ENCODE results near the gene MTMR3. TPM values are rescaled to one million over a fixed set of nuclear protein-coding genes. Genes with fewer than 3 reads are reported as not detected.

Gene MTMR3
- total RNA-seq, 1 donor from 2014 or later: 51.7 TPM

DNA sequence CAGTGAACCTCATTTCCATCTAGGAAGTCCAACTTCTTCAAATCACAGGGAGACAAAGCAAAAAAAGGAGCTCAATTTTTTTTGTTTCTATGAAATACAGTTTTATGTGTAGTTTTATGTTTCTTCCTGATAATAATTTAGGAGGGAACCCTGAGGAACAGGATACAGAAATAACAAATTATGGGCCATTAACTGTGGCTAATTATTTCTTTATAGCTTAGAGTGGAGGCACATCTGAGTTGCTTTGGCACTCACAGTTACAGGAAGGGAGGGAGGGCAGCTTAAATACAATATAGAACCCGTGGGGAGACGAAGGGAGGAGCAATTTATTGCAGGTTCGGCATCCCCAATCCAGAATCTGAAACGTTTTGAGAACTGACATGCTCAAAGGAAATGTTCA is 160.2 kb downstream of the MTMR3 start:
- Mint-ChIP-seq H3K27ac (ENCODE audit: unreplicated experiment) (no peak overlapping the region), H3K27me3 (ENCODE audit: unreplicated experiment) (peaks cover 5% of the 10 kb centered on the region), H3K36me3 (ENCODE audit: unreplicated experiment) (no peaks in the 10 kb centered on the region), H3K4me3 (ENCODE audit: unreplicated experiment) (no peak overlapping the region), H3K4me1 (ENCODE audit: low read depth, unreplicated experiment) (no peaks in the 10 kb centered on the region), H3K9me3 (ENCODE audit: unreplicated experiment) (peaks cover 2% of the 10 kb centered on the region)
- DNase-seq: no peak
- TF ChIP-seq, protein P1, sequence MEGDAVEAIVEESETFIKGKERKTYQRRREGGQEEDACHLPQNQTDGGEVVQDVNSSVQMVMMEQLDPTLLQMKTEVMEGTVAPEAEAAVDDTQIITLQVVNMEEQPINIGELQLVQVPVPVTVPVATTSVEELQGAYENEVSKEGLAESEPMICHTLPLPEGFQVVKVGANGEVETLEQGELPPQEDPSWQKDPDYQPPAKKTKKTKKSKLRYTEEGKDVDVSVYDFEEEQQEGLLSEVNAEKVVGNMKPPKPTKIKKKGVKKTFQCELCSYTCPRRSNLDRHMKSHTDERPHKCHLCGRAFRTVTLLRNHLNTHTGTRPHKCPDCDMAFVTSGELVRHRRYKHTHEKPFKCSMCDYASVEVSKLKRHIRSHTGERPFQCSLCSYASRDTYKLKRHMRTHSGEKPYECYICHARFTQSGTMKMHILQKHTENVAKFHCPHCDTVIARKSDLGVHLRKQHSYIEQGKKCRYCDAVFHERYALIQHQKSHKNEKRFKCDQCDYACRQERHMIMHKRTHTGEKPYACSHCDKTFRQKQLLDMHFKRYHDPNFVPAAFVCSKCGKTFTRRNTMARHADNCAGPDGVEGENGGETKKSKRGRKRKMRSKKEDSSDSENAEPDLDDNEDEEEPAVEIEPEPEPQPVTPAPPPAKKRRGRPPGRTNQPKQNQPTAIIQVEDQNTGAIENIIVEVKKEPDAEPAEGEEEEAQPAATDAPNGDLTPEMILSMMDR (IDR thresholded peaks at IDR 0.05; ENCODE audit: partially characterized antibody, unreplicated experiment): no peak

DNA sequence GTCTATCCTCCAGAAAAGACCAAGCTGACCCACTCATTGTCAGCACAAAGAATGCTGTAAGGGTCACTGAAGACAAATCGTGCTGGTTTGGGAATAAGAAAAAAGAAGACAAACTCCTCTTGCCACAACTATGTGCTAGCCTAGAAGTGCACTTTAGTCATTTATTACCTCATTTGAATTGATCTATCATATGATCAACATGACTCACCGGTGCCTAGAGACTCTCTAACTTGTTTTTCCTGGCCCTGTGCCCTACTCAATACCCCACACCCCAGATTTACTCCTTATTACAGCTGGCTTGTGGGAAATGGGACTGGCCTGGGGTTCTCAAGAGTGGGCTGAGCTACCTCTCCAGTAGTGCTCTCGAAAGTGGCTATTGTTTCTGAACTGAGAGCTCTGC is 161.4 kb downstream of the MTMR3 start:
- no peak for DNase-seq
- peaks cover 2% of the 10 kb centered on the region for H3K9me3 Mint-ChIP-seq (ENCODE audit: unreplicated experiment)
- TF ChIP-seq, protein P1 (IDR thresholded peaks at IDR 0.05; ENCODE audit: partially characterized antibody, unreplicated experiment): no peak
- H3K36me3 Mint-ChIP-seq (ENCODE audit: unreplicated experiment): no peaks in the 10 kb centered on the region
- peaks cover 1% of the 10 kb centered on the region for H3K27me3 Mint-ChIP-seq (ENCODE audit: unreplicated experiment)
- H3K4me1 Mint-ChIP-seq (ENCODE audit: low read depth, unreplicated experiment): no peaks in the 10 kb centered on the region
- H3K4me3 Mint-ChIP-seq (ENCODE audit: unreplicated experiment): no peak overlapping the region
- no peak overlapping the region for H3K27ac Mint-ChIP-seq (ENCODE audit: unreplicated experiment)

DNA sequence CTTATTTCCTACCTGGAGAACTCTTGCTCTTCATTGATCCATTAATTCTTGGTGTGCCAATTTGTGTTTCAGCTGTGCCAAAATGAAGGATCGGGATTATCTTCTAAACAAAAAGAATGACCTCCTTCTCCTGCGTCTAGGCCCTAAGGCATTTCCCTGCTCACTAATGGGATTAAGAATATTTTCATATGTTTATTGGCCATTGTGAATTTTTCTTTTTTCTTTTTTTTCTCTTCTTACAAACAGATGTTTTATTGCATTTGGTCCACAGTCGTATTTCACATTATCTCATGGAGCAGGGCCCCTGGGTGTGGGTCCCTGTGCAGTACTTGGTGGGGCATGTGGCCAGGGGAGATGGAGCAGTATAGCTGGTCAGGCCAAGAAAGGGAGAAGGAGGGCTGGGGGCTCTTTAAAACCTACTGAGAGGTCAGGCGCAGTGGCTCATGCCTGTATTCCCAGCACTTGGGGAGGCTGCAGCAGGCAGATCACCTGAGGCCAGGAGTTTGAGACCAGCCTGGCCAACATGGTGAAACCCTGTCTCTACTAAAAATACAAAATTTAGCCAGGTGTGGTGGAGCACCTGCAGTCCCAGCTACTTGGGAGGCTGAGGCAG is 162.0 kb downstream of the MTMR3 start:
- Mint-ChIP-seq H3K27ac (ENCODE audit: unreplicated experiment) (no peak overlapping the region), H3K4me3 (ENCODE audit: unreplicated experiment) (no peak overlapping the region), H3K36me3 (ENCODE audit: unreplicated experiment) (no peaks in the 10 kb centered on the region), H3K27me3 (ENCODE audit: unreplicated experiment) (peaks cover 1% of the 10 kb centered on the region), H3K9me3 (ENCODE audit: unreplicated experiment) (no peaks in the 10 kb centered on the region), H3K4me1 (ENCODE audit: low read depth, unreplicated experiment) (no peaks in the 10 kb centered on the region)
- DNase-seq: no peak
- TF ChIP-seq, protein P1 (IDR thresholded peaks at IDR 0.05; ENCODE audit: partially characterized antibody, unreplicated experiment): no peak

DNA sequence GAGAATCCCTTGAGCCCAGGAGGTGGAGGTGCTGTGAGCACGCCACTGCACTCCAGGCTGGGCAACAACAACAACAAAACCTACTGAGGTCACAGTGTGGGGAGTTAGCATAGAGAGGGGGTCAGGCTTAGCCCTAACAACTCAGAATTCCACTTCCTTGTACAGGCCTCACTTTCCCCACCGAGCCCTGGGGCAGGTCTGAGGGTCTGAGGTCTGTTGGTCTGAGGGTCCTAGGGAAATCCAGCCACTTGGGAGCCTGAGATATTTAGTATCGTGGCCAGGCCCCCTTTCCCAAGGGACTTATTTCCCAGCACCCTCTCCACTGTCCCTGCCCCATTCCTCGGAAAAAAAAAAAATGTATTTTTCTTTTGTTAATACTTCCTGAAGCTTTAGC is 162.5 kb downstream of the MTMR3 start:
- H3K4me1 Mint-ChIP-seq (ENCODE audit: low read depth, unreplicated experiment): no peaks in the 10 kb centered on the region
- TF ChIP-seq, protein P1 (IDR thresholded peaks at IDR 0.05; ENCODE audit: partially characterized antibody, unreplicated experiment): no peak
- peaks cover 1% of the 10 kb centered on the region for H3K27me3 Mint-ChIP-seq (ENCODE audit: unreplicated experiment)
- H3K9me3 Mint-ChIP-seq (ENCODE audit: unreplicated experiment): no peaks in the 10 kb centered on the region
- H3K36me3 Mint-ChIP-seq (ENCODE audit: unreplicated experiment): no peaks in the 10 kb centered on the region
- DNase-seq: no peak
- H3K27ac Mint-ChIP-seq (ENCODE audit: unreplicated experiment): no peak overlapping the region
- no peak overlapping the region for H3K4me3 Mint-ChIP-seq (ENCODE audit: unreplicated experiment)

DNA sequence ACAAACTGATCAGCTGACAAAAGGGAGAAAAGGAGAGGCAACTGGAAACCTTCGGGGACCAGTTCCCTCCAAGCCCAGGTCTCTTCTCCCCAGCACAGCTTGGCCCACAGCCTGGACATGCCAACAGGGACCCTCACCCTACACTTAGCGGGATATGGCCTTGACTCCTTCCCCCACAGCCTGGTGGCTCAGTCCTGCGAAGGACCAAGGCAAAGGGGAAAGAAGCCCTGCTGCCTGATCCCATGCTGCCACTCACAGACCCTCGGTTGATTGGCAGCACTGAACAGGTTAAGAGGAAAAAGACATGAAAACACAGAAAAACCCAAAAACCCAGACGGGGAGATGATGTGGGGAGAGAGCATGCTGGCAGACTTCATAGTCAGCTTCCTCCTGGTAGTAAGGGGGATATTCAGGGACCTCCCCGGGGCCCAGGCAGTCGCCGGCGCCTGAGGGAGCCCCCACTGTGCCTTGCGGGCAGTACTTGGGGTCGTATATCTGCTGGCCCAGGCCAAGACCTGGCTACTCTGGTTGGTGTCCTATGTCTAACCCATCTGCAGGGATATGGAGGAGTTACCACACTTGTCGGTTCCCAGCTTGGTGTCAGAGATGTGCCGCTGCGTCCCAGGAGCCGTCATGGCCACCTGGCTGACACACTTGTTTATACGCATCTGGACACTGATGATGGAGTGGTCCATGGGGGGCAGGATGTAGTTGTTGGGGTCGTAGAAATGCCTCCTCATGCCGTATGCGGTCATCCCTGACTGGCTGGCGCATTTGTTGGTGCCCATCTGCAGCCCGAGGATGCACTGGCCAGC is 163.1 kb downstream of the MTMR3 start:
- H3K27ac Mint-ChIP-seq (ENCODE audit: unreplicated experiment): no peak overlapping the region

More for the DNA sequence above, 163.1 kb downstream of the MTMR3 start:
- Mint-ChIP-seq H3K4me3 (ENCODE audit: unreplicated experiment) (no peak overlapping the region), H3K9me3 (ENCODE audit: unreplicated experiment) (no peaks in the 10 kb centered on the region), H3K27me3 (ENCODE audit: unreplicated experiment) (peaks cover 1% of the 10 kb centered on the region), H3K4me1 (ENCODE audit: low read depth, unreplicated experiment) (no peaks in the 10 kb centered on the region), H3K36me3 (ENCODE audit: unreplicated experiment) (no peaks in the 10 kb centered on the region)
- DNase-seq: no peak
- TF ChIP-seq, protein P1 (IDR thresholded peaks at IDR 0.05; ENCODE audit: partially characterized antibody, unreplicated experiment): no peak
